ENCODE results near the gene RASD1.

- TF ChIP-seq CTCF (IDR thresholded peaks at IDR 0.05; ENCODE audit: insufficient read depth, low read length) (no peak), POLR2AphosphoS5 (IDR thresholded peaks at IDR 0.05; ENCODE audit: low read depth) (peak; percentile 39; the same call in 1 of the 2 replicates), GABPA (IDR thresholded peaks at IDR 0.05; ENCODE audit: low read depth) (no peak), REST (IDR thresholded peaks at IDR 0.05; ENCODE audit: insufficient replicate concordance, low read depth) (no peak)
Observed at GRCh38 chr17:17476865-17477467, 19.2 kb downstream of the RASD1 start, which contains the start of gene MED9.

Measured in HL-60 (cell line).